Hematopoietic multipotent progenitor cell treated with erythropoietin and hydrocortisone succinate and interleukin-3 and kit ligand, for 17 days (in vitro differentiated cells): ENCODE measurements around the gene DNAJC21.

Experiments
- DNase-seq: peaks from one replicate; pipeline ENCODE4 v3.0.0-alpha.2; 2015; ENCODE audit warnings: low spot score

Gene DNAJC21

DNA sequence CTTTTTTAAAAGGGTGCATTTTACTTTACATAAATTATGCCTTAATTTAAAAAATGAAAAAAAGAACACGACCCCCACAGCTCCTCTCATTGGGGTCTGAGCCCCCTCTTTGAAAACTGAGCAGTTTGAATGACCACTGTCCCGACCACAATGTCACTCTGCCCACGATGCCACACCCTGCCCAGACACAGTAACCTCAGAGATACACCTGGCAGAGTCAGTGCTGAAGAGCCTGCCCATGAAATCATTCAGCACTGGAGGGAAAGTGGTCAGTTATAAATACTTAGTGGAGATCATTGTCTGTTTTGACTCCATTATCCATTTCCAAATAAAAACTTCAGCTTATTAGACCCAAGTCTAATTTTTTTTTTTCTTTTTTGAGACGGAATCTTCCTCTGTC lies 49.3 kb downstream of the DNAJC21 start:
- DNase-seq, result no peak

- DNase-seq, result no peak
These were observed 53.5 kb downstream of the DNAJC21 start for GRCh38 chr5:34982823-34983222.

DNA sequence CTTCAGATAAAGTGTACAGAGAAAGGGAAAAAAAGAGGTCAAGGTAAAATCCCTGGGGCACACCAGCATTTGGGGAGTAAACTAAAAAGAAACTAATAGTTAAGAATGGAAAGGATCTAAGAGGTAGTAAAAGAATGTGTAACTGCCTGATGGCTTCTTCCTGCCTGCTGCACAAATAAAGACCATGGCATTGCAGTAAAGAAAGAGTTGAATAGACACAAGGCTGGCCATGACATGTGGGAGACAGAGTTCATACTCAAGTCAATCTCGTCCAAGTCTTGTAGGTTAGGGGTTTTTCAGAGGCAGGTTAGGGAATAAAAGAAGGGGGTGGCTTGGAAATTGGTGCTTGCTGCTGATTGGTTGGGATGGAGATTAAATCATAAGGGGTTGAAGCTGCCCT lies 57.6 kb downstream of the DNAJC21 start:
- no peak for DNase-seq

GRCh38 chr5:34991486-34992238 lies 62.3 kb downstream of the DNAJC21 start:
- no peak for DNase-seq

DNA sequence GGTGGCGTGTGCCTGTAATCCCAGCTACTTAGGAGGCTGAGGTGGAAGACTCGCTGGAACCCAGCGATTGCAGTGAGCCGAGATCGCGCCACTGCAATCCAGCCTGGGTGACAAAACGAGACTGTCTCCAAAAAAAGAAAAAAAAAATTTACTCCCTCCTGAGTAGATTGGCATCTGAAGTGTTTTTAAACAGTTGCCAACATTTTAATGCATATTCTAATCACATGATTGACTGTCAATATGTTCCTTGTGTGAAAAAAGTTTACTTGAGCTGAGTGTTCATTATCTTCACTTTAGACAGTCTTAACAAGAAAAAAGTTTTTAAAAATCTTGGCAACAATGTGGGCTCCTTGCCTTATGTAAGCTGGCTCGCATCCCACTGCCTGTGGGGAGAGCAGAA lies 64.6 kb downstream of the DNAJC21 start:
- DNase-seq, result no peak

DNA sequence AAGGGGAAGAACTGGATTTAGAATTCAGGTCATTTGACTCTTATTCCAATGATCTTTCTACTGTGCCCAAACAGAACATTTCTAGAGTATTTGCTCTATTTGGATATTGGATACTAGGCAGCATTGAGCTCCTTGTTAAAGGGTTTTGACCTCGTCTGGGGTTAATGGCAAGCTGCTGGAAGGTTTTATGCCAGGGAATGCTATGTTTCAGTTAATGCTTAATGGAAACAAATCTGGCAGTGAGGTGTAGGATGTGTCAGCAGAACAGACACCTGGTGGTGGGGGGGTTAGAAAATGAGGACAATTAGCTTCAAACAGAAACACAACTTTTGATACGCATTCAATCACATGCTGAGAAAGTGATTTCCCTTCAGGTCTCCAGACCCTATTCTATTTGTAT lies 66.9 kb downstream of the DNAJC21 start:
- DNase-seq, result no peak

GRCh38 chr5:34998058-34998789 lies 68.9 kb downstream of the DNAJC21 start:
- DNase-seq, result no peak

- DNase-seq, result no peak
These were observed 72.5 kb downstream of the DNAJC21 start for GRCh38 chr5:35001842-35002241.

- no peak for DNase-seq
These were observed 73.1 kb downstream of the DNAJC21 start for GRCh38 chr5:35002459-35002858.

DNA sequence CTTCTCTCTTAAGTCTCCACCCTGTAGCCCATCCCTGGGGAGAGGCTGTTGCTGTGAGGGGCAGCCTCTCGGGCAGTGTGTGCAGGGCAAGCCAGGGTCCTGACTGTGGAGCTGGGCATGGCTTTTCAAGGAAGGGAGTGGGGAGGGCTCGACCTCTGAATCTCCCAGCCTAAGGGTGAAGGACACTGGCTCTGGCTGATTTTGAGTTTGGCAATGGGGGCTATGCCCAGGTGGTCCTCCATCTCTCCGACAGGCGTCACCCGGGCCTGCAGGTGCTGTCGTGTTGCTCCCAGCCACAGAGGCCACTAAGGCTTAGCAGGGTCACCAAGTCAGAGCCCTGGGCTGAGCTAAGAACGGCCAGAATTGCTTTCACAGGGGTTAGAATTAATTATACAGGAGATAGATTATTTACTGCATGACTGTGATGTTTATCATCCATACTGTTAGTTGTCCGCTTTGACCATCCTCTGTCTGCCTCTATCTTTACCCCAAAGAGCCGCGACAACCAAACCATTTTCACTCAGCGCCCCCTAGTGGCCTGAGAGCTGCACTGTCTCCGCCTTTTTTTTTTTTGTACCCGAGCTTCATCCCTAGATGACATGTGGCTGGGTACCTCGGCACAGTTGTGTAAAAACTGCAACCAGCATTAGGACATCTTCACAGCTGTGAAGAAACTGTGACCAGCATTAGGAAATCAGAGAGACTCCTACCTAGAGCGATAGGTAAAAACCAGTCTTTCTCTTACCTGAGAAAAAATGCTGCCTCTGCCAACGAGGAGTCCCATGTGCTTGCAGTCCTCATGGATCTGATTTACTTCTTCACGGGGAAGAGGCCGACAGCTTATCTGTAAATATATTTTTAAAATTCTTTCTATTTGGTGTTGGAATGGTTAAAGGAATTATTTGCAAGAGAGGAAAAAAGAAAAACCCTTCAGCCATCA lies 73.9 kb downstream of the DNAJC21 start:
- peak; percentile 79 for DNase-seq

DNA sequence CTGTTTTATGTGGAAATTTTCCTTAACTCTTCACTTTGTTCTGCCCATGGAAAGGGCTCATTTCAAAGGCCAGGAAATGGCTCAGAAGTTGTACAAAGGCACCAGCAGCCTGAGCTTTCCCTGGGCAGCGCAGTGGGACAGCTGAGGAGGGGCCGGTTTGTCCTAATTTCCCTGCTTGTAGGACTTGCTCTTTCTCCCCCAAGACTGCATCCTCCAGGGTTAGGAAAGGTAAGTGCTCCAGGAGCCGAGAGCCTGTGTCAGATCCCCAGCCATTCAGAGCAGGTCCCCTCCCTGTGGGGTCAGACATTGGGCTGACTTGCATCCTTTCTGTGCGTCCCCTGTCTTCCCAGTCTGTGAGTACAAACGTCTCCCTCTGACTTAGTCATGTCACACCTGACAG lies 74.8 kb downstream of the DNAJC21 start:
- no peak for DNase-seq

GRCh38 chr5:35004771-35005170 lies 75.4 kb downstream of the DNAJC21 start:
- no peak for DNase-seq
